ENCODE results near the gene NRN1L.
"Not testable (repeated sequence)": the region's sequence is repeated elsewhere in the genome, so short reads cannot be mapped to it uniquely, and the experiment has no call there.

NRN1L gene

GRCh38 chr16:67883146-67883871, 1.4 kb upstream of the NRN1L start:
- no peak for DNase-seq

GRCh38 chr16:67883872-67884261, 818 bp upstream of the NRN1L start:
- peak; percentile 66 for DNase-seq

GRCh38 chr16:67885545-67885944, 860 bp downstream of the NRN1L start:
- no peak for DNase-seq

GRCh38 chr16:67885976-67886375, 1.3 kb downstream of the NRN1L start:
- DNase-seq: no peak

GRCh38 chr16:67886387-67886786, 1.7 kb downstream of the NRN1L start:
- no peak for DNase-seq

GRCh38 chr16:67888331-67888730, 3.6 kb downstream of the NRN1L start:
- DNase-seq: no peak

GRCh38 chr16:67892375-67892774, 7.7 kb downstream of the NRN1L start:
- DNase-seq: no peak

GRCh38 chr16:67892899-67893742, 8.4 kb downstream of the NRN1L start, which contains the start of gene PSKH1:
TSS of gene PSKH1 (plus strand) at chr16:67893254. CDS start at chr16:67908750, 15,496 bp downstream.
- DNase-seq: peak; percentile 98

- peak; percentile 20 for DNase-seq
These were observed 9.2 kb downstream of the NRN1L start for GRCh38 chr16:67893743-67894399.

GRCh38 chr16:67897231-67897630, 12.5 kb downstream of the NRN1L start:
- no peak for DNase-seq

GRCh38 chr16:67901734-67902133, 17.0 kb downstream of the NRN1L start:
- no peak for DNase-seq

- DNase-seq: no peak
These were observed 18.1 kb downstream of the NRN1L start for GRCh38 chr16:67902831-67903230.

- no peak for DNase-seq
These were observed 22.9 kb downstream of the NRN1L start for GRCh38 chr16:67907397-67908180.

GRCh38 chr16:67909056-67909742, 24.5 kb downstream of the NRN1L start:
- DNase-seq: no peak

- DNase-seq: peak; percentile 59
These were observed 25.5 kb downstream of the NRN1L start for GRCh38 chr16:67910158-67910557.

GRCh38 chr16:67914758-67915495, 30.2 kb downstream of the NRN1L start:
- DNase-seq: no peak

GRCh38 chr16:67915496-67915769, 30.7 kb downstream of the NRN1L start:
- not testable (repeated sequence) for DNase-seq

GRCh38 chr16:67915831-67916723, 31.4 kb downstream of the NRN1L start:
- DNase-seq: no peak

- DNase-seq: no peak
These were observed 32.6 kb downstream of the NRN1L start for GRCh38 chr16:67917140-67917851.

GRCh38 chr16:67917852-67918236, 33.2 kb downstream of the NRN1L start:
- peak; percentile 89 for DNase-seq

Data from activated CD4-positive, alpha-beta T cell treated with anti-CD3 and anti-CD28 coated beads, Interleukin-10, Interleukin-2, amounts not matched to agents 100 ng/mL and 50 ng/mL, durations not matched to agents 16 hours and 8 hours (primary cell).